ENCODE data around the gene GABPB1. TPM values are rescaled to one million over a fixed set of nuclear protein-coding genes. Genes with fewer than 3 reads are reported as not detected.

Gene GABPB1
- polyA plus RNA-seq, 1 of the 3 experiments (the other 2 are of a cell fraction) = 12.8 TPM

- Histone ChIP-seq H3K4me3 (ENCODE audit: low read depth in 2 of 2, low read length in 1 of 2) (no peak overlapping the region), H2AFZ (ENCODE audit: low read depth) (no peak overlapping the region), H3K4me1 (ENCODE audit: control insufficient read depth in 1 of 2, insufficient read depth in 2 of 2, low read depth in 1 of 2, low read length in 1 of 2) (no peaks in the 10 kb centered on the region), H3K79me2 (ENCODE audit: insufficient read depth) (no peaks in the 10 kb centered on the region), H3K9me3 (no peaks in the 10 kb centered on the region), H3F3A (replicated peaks; ENCODE audit: insufficient read depth) (peaks cover 4% of the 10 kb centered on the region), H4K20me1 (ENCODE audit: insufficient read depth) (no peaks in the 10 kb centered on the region), H3K9ac (no peak overlapping the region), H3K4me2 (no peak overlapping the region), H3K27me3 (ENCODE audit: insufficient read depth) (no peaks in the 10 kb centered on the region), H3K27ac (ENCODE audit: low read depth in 2 of 2, low read length in 1 of 2) (no peak overlapping the region), H3K9me2 (no peaks in the 10 kb centered on the region), H3K36me3 (replicated peaks in 1 of 2; ENCODE audit: control insufficient read depth in 1 of 2, insufficient read depth in 2 of 2, low read length in 1 of 2) (peaks cover 3 to 35% of the 10 kb centered on the region in 2 experiments)
- 100% methylated on average over 1 of the region's 1 CpG for WGBS (ENCODE audit: low lambda C conversion rate)
- ChIA-PET CTCF (interaction anchor here (1.5 kb wide), 1 partner anchor 20 kb away, joined by 7 read pairs; no protein-coding TSS in a partner anchor), POLR2A (no interaction called here)
- TF ChIP-seq CHD2 (IDR thresholded peaks at IDR 0.05; ENCODE audit: low read length, partially characterized antibody) (no peak), GABPA (IDR thresholded peaks at IDR 0.05; ENCODE audit: low read depth) (no peak), REST (IDR thresholded peaks at IDR 0.05; ENCODE audit: low read depth, low read length) (no peak), FOXM1 (IDR thresholded peaks at IDR 0.05; ENCODE audit: low read depth) (no peak), EP300 (IDR thresholded peaks at IDR 0.05; ENCODE audit: borderline replicate concordance in 1 of 2, low read depth in 1 of 2, low read length in 1 of 2) (no peak), MEF2A (IDR thresholded peaks at IDR 0.05; ENCODE audit: borderline replicate concordance, low read depth) (no peak), IRF3 (IDR thresholded peaks at IDR 0.05; ENCODE audit: low read depth, low read length) (no peak), POLR2AphosphoS5 (IDR thresholded peaks at IDR 0.05; ENCODE audit: low read depth, low read length) (no peak), NRF1 (IDR thresholded peaks at IDR 0.05; ENCODE audit: low read depth, low read length) (no peak), FOXJ3 (CRISPR knock-in tag; IDR thresholded peaks at IDR 0.05) (no peak), SIN3A (IDR thresholded peaks at IDR 0.05; ENCODE audit: borderline replicate concordance, low read depth, low read length) (no peak), ZBTB33 (IDR thresholded peaks at IDR 0.05; ENCODE audit: borderline replicate concordance, low read depth) (no peak), TEAD4 (IDR thresholded peaks at IDR 0.05; ENCODE audit: borderline replicate concordance, insufficient read depth) (no peak), MXI1 (IDR thresholded peaks at IDR 0.05; ENCODE audit: low read depth, low read length) (no peak)
- TF ChIP-seq, protein P1, sequence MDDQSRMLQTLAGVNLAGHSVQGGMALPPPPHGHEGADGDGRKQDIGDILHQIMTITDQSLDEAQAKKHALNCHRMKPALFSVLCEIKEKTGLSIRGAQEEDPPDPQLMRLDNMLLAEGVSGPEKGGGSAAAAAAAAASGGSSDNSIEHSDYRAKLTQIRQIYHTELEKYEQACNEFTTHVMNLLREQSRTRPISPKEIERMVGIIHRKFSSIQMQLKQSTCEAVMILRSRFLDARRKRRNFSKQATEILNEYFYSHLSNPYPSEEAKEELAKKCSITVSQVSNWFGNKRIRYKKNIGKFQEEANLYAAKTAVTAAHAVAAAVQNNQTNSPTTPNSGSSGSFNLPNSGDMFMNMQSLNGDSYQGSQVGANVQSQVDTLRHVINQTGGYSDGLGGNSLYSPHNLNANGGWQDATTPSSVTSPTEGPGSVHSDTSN (IDR thresholded peaks at IDR 0.05) = no peak
- DNase-seq = no peak
These were observed 59.0 kb downstream of the GABPB1 start for GRCh38 chr15:50295966-50296365.
